Tibial nerve (tissue), 4 donors: ENCODE results near the gene MOV10L1. TPM values are rescaled to one million over a fixed set of nuclear protein-coding genes. Genes with fewer than 3 reads are reported as not detected.

Source experiments
- DNase-seq, 2 donors: peaks; one replicate each; pipeline ENCODE4 v3.0.0-alpha.2; 2019; ENCODE audit warnings: low spot score in 2 of 2
- H3K27ac ChIP-seq, 4 donors: fragments of 200-600 bp; sonication (generic) in 3 of 4; one replicate each; pipeline ENCODE4 v1.5.1; 2017 to 2019; ENCODE audit warnings: mild to moderate bottlenecking in 1 of 4
- H3K27me3 ChIP-seq, 2 donors: fragments of 200-600 bp; sonication (generic) in 1 of 2; one replicate each; pipeline versions ENCODE4 v1.5.1 to v1.6.0; 2017 to 2019
- H3K36me3 ChIP-seq, 3 donors: fragments of 200-600 bp; sonication (generic); one replicate each; pipeline ENCODE4 v1.5.1; 2018 to 2019
- H3K4me1 ChIP-seq, 4 donors: fragments of 200-600 bp; sonication (generic) in 3 of 4; one replicate each; pipeline ENCODE4 v1.5.1; 2017 to 2019
- H3K4me3 ChIP-seq, 4 donors: fragments of 200-600 bp; sonication (generic) in 3 of 4; one replicate each; pipeline ENCODE4 v1.5.1; 2017 to 2019; ENCODE audit warnings: mild to moderate bottlenecking in 1 of 4, moderate library complexity in 1 of 4
- H3K9me3 ChIP-seq, 4 donors: fragments of 200-600 bp; sonication (generic) in 3 of 4; one replicate each; pipeline ENCODE4 v1.5.1; 2017 to 2019
- CTCF ChIP-seq, 5 experiments: fragments of 200-600 bp in 3 of 5; fragments of 450-650 bp in 2 of 5; sonication (generic) in 3 of 5; IDR thresholded peaks; one replicate each; pipeline ENCODE4 v1.5.1; 2016 to 2019; ENCODE audit warnings: antibody characterized with exemption in 5 of 5, mild to moderate bottlenecking in 3 of 5, moderate library complexity in 2 of 5
- EP300 ChIP-seq, 2 donors: sonication (generic); formaldehyde crosslinking; IDR thresholded peaks; one replicate each; pipeline ENCODE4 v1.6.1; 2017; ENCODE audit warnings: antibody characterized with exemption in 2 of 2, mild to moderate bottlenecking in 1 of 2
- POLR2A ChIP-seq, 2 donors: fragments of 450-650 bp; IDR thresholded peaks; one replicate each; pipeline ENCODE4 v1.6.1; 2017; ENCODE audit warnings: antibody characterized with exemption in 2 of 2, mild to moderate bottlenecking in 2 of 2, moderate library complexity in 2 of 2
- WGBS, 2 donors: methylation state at CpG; one replicate each; pipeline ENCODE4 v1.1.5; 2018; 5-methylcytosine and 5-hydroxymethylcytosine counted together
- total RNA-seq, 4 donors: library from RNA; depleted of rRNA; stranded (reverse); fragments of >200 nt; gene quantifications; one replicate each; pipeline ENCODE4 v1.1.0, GENCODE V29; 2016

Gene MOV10L1
- total RNA-seq, 4 donors from 2014 or later = 1.0 to 3.7 (median 2.6) TPM

DNA sequence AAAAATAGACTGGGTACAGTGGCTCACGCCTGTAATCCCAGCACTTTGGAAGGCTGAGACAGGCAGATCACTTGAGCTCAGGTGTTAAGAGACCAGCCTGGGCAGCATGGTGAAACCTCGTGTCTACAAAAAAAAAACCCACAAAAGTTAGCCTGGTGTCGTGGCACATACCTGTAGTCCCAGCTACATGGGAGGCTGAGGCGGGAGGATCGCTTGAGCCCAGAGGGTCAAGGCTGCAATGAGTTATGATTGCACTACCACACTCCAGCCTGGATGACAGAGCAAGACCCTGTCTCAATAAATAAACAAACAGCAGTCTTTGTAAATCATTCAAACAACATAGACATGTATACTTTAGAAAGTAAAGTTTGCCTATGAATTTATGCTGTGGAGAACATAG, 2.5 kb downstream of the MOV10L1 start:
- TF ChIP-seq POLR2A (IDR thresholded peaks at IDR 0.05) (no peak), CTCF (IDR thresholded peaks at IDR 0.05) (no peak), EP300 (IDR thresholded peaks at IDR 0.05) (no peak)
- no peaks in the 10 kb centered on the region for H3K36me3 ChIP-seq
- peaks cover 0 to 4% (median 0%) of the 10 kb centered on the region in 4 donors for H3K4me1 ChIP-seq
- WGBS, 2 donors = 85 to 86% methylated on average over 5 of the region's 5 CpGs
- H3K27ac ChIP-seq = no peak overlapping the region
- peaks cover 0 to 10% (median 0%) of the 10 kb centered on the region in 4 donors for H3K9me3 ChIP-seq
- peaks cover 0 to 28% of the 10 kb centered on the region in 2 donors for H3K27me3 ChIP-seq
- H3K4me3 ChIP-seq = no peak overlapping the region
- no peak for DNase-seq

DNA sequence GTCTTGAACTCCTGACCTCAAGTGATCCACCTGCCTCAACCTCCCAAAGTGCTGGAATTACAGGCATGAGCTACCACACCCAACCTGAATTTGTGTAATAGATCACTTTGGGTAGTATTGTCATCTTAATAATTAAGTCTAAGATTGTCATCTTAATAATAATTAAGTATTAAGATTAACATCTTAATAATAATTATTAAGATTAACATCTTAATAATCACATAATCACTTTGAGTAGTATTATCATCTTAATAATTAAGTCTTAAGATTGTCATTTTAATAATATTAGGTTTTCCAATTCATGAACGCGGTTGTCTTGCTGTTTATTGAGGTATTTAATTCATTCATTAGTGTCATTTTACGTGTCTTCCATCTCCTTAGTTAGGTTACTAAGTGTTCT, 8.2 kb downstream of the MOV10L1 start:
- TF ChIP-seq POLR2A (IDR thresholded peaks at IDR 0.05) = no peak
- no peak for TF ChIP-seq EP300 (IDR thresholded peaks at IDR 0.05)
- TF ChIP-seq CTCF (IDR thresholded peaks at IDR 0.05) = no peak
- Histone ChIP-seq H3K9me3 (no peaks in the 10 kb centered on the region), H3K27ac (no peak overlapping the region), H3K36me3 (no peaks in the 10 kb centered on the region), H3K4me3 (no peak overlapping the region), H3K4me1 (no peaks in the 10 kb centered on the region), H3K27me3 (no peaks in the 10 kb centered on the region)
- 91 to 94% methylated on average over 3 of the region's 3 CpGs for WGBS, 2 donors
- DNase-seq = no peak

- TF ChIP-seq CTCF (IDR thresholded peaks at IDR 0.05) = no peak
- TF ChIP-seq POLR2A (IDR thresholded peaks at IDR 0.05) = no peak
- TF ChIP-seq EP300 (IDR thresholded peaks at IDR 0.05) = no peak
- no peak for DNase-seq
- no peaks in the 10 kb centered on the region for H3K27me3 ChIP-seq
- 83 to 86% methylated on average over 10 of the region's 10 CpGs for WGBS, 2 donors
- H3K4me3 ChIP-seq = no peak overlapping the region
- no peaks in the 10 kb centered on the region for H3K9me3 ChIP-seq
- H3K27ac ChIP-seq = no peak overlapping the region
- peaks cover 0 to 7% (median 2%) of the 10 kb centered on the region in 4 donors for H3K4me1 ChIP-seq
- H3K36me3 ChIP-seq = no peaks in the 10 kb centered on the region
These were observed 12.2 kb downstream of the MOV10L1 start for GRCh38 chr22:50101870-50102565.

GRCh38 chr22:50102946-50103345, 13.1 kb downstream of the MOV10L1 start:
- DNase-seq = no peak
- WGBS, 2 donors = 63 to 72% methylated on average over 11 of the region's 11 CpGs
- no peak overlapping the region for H3K4me3 ChIP-seq
- TF ChIP-seq POLR2A (IDR thresholded peaks at IDR 0.05) = no peak
- TF ChIP-seq EP300 (IDR thresholded peaks at IDR 0.05) = no peak
- no peak for TF ChIP-seq CTCF (IDR thresholded peaks at IDR 0.05)
- H3K27me3 ChIP-seq = no peaks in the 10 kb centered on the region
- no peaks in the 10 kb centered on the region for H3K9me3 ChIP-seq
- no peak overlapping the region for H3K27ac ChIP-seq
- no peaks in the 10 kb centered on the region for H3K36me3 ChIP-seq
- peaks cover 0 to 7% (median 2%) of the 10 kb centered on the region in 4 donors for H3K4me1 ChIP-seq

- Histone ChIP-seq H3K4me1 (peaks cover 0 to 7% (median 2%) of the 10 kb centered on the region in 4 donors), H3K4me3 (no peak overlapping the region), H3K9me3 (no peaks in the 10 kb centered on the region), H3K36me3 (no peaks in the 10 kb centered on the region), H3K27me3 (no peaks in the 10 kb centered on the region), H3K27ac (no peak overlapping the region)
- 53 to 55% methylated on average over 6 of the region's 6 CpGs for WGBS, 2 donors
- no peak for DNase-seq
- TF ChIP-seq POLR2A (IDR thresholded peaks at IDR 0.05) = no peak
- TF ChIP-seq EP300 (IDR thresholded peaks at IDR 0.05) = no peak
- TF ChIP-seq CTCF (IDR thresholded peaks at IDR 0.05) = no peak
These were observed 14.3 kb downstream of the MOV10L1 start for GRCh38 chr22:50104141-50104544.
